HEK293T (cell line): ENCODE data around the gene FAM210A.

ENCODE experiments used
- CTCF ChIA-PET: fragments of 350-600 bp; formaldehyde crosslinking; extraction: SDS; loops from one replicate; lab custom pipeline; 2021; ENCODE audit warnings: antibody characterized with exemption, inconsistent platforms; lab: Yijun Ruan, JAX
- POLR2A ChIA-PET: fragments of 350-600 bp; formaldehyde crosslinking; extraction: SDS; loops from one replicate; lab custom pipeline; 2020; ENCODE audit warnings: antibody characterized with exemption, inconsistent platforms; lab: Yijun Ruan, JAX
- DNase-seq: peaks from one replicate; pipeline ENCODE4 v3.0.0; 2012; ENCODE audit warnings: mixed read lengths; ENCODE audit errors: extremely low spot score
- ARNT ChIP-seq: fragments of 450-650 bp; IDR thresholded peaks from 2 replicates; pipeline ENCODE4 v1.6.1; 2017; ENCODE audit warnings: mild to moderate bottlenecking
- BHLHE40 ChIP-seq: fragments of 450-650 bp; IDR thresholded peaks from 2 replicates; pipeline ENCODE4 v1.6.1; 2016; ENCODE audit warnings: mild to moderate bottlenecking, moderate library complexity, borderline replicate concordance
- CTBP1 ChIP-seq: fragments of 450-650 bp; IDR thresholded peaks from 2 replicates; pipeline ENCODE4 v1.6.1; 2016; ENCODE audit warnings: borderline replicate concordance
- ELF4 ChIP-seq: fragments of 450-650 bp; IDR thresholded peaks from 2 replicates; pipeline ENCODE4 v1.6.1; 2017; ENCODE audit warnings: antibody characterized with exemption
- FOXA1 ChIP-seq: fragments of 450-650 bp; IDR thresholded peaks from 2 replicates; pipeline ENCODE4 v1.6.1; 2016; ENCODE audit warnings: mild to moderate bottlenecking
- FOXK2 ChIP-seq: fragments of 450-650 bp; IDR thresholded peaks from 2 replicates; pipeline ENCODE4 v1.6.1; 2016; ENCODE audit warnings: mild to moderate bottlenecking
- FOXM1 ChIP-seq: fragments of 450-650 bp; IDR thresholded peaks from 2 replicates; pipeline ENCODE4 v1.6.1; 2017; ENCODE audit warnings: mild to moderate bottlenecking, borderline replicate concordance
- HDGF ChIP-seq: fragments of 450-650 bp; IDR thresholded peaks from 2 replicates; pipeline ENCODE4 v1.6.1; 2017; ENCODE audit warnings: antibody characterized with exemption, borderline replicate concordance
- L3MBTL2 ChIP-seq: fragments of 450-650 bp; conservative IDR thresholded peaks from 2 replicates; pipeline ENCODE4 v1.6.1; 2016; ENCODE audit warnings: mild to moderate bottlenecking
- LEF1 ChIP-seq: fragments of 450-650 bp; IDR thresholded peaks from 2 replicates; pipeline ENCODE4 v1.6.1; 2017; ENCODE audit warnings: mild to moderate bottlenecking, borderline replicate concordance
- NFRKB ChIP-seq: fragments of 450-650 bp; IDR thresholded peaks from 2 replicates; pipeline ENCODE4 v1.6.1; 2016; ENCODE audit warnings: mild to moderate bottlenecking, moderate library complexity
- PKNOX1 ChIP-seq: fragments of 450-650 bp; IDR thresholded peaks from 2 replicates; pipeline ENCODE4 v1.6.1; 2016
- SP1 ChIP-seq: fragments of 450-650 bp; IDR thresholded peaks from 2 replicates; pipeline ENCODE4 v1.6.1; 2017
- SUZ12 ChIP-seq: fragments of 450-650 bp; IDR thresholded peaks from 2 replicates; pipeline ENCODE4 v1.6.1; 2016; ENCODE audit warnings: mild to moderate bottlenecking
- TARDBP ChIP-seq: fragments of 450-650 bp; IDR thresholded peaks from 2 replicates; pipeline ENCODE4 v1.6.1; 2016
- ZNF384 ChIP-seq: fragments of 450-650 bp; IDR thresholded peaks from 2 replicates; pipeline ENCODE4 v1.6.1; 2016

Gene FAM210A

GRCh38 chr18:13629841-13630715, 96.3 kb downstream of the FAM210A start:
- ChIA-PET POLR2A (no interaction called here), CTCF (interaction anchor here (0.7 to 1.2 kb wide), 3 partner anchors 72 to 414 kb away, joined by 3 to 5 read pairs (median 5); no protein-coding TSS in a partner anchor)

GRCh38 chr18:13628211-13628610, 98.1 kb downstream of the FAM210A start:
- ChIA-PET CTCF (interaction anchor here (0.7 kb wide), 1 partner anchor 744 kb away, joined by 3 read pairs; no protein-coding TSS in a partner anchor), POLR2A (no interaction called here)
- DNase-seq = no peak
- TF ChIP-seq FOXK2 (no peak), HDGF (no peak), TARDBP (no peak), L3MBTL2 (no peak), ZNF384 (no peak), SP1 (no peak), PKNOX1 (no peak), ARNT (no peak), ELF4 (no peak), SUZ12 (no peak), BHLHE40 (no peak), CTBP1 (no peak), LEF1 (no peak), FOXM1 (no peak), NFRKB (no peak), FOXA1 (no peak)

More at GRCh38 chr18:13629841-13630715, 96.3 kb downstream of the FAM210A start:
- no peak for TF ChIP-seq FOXA1
- no peak for TF ChIP-seq HDGF
- TF ChIP-seq SUZ12 = no peak
- no peak for TF ChIP-seq ARNT
- no peak for TF ChIP-seq FOXK2
- no peak for TF ChIP-seq ELF4
- TF ChIP-seq ZNF384 = no peak
- TF ChIP-seq LEF1 = no peak
- TF ChIP-seq L3MBTL2 = no peak
- no peak for TF ChIP-seq CTBP1
- no peak for TF ChIP-seq TARDBP
- peak; percentile 56 for DNase-seq

GRCh38 chr18:13627639-13628038, 98.7 kb downstream of the FAM210A start:
- POLR2A ChIA-PET = no interaction called here
- CTCF ChIA-PET = no interaction called here
- no peak for DNase-seq
- TF ChIP-seq NFRKB (no peak), ZNF384 (no peak), PKNOX1 (no peak), SUZ12 (no peak), SP1 (no peak), TARDBP (no peak), ELF4 (no peak), CTBP1 (no peak)

- no peak for TF ChIP-seq ARNT
- TF ChIP-seq SP1 = no peak
- TF ChIP-seq FOXK2 = no peak
- TF ChIP-seq NFRKB = no peak
- no peak for TF ChIP-seq SUZ12
- no peak for TF ChIP-seq TARDBP
- no peak for TF ChIP-seq PKNOX1
- TF ChIP-seq CTBP1 = no peak
- no peak for TF ChIP-seq FOXA1
- TF ChIP-seq ELF4 = no peak
- TF ChIP-seq ZNF384 = no peak
- TF ChIP-seq L3MBTL2 = no peak
- CTCF ChIA-PET = no interaction called here
- no peak for DNase-seq
- POLR2A ChIA-PET = no interaction called here
Measured at GRCh38 chr18:13626544-13626908, 99.8 kb downstream of the FAM210A start.

- POLR2A ChIA-PET = no interaction called here
- no peak for DNase-seq
- CTCF ChIA-PET = no interaction called here
Measured at GRCh38 chr18:13625843-13626543, 100.4 kb downstream of the FAM210A start.

GRCh38 chr18:13625355-13625754, 101.0 kb downstream of the FAM210A start:
- ChIA-PET POLR2A (no interaction called here), CTCF (no interaction called here)
- TF ChIP-seq TARDBP (no peak), CTBP1 (no peak), NFRKB (no peak), ZNF384 (no peak), ARNT (no peak), HDGF (no peak), SUZ12 (no peak), BHLHE40 (no peak), FOXK2 (no peak), PKNOX1 (no peak)
- no peak for DNase-seq

More at GRCh38 chr18:13625843-13626543, 100.4 kb downstream of the FAM210A start:
- TF ChIP-seq BHLHE40 (no peak), FOXK2 (no peak), HDGF (no peak), ELF4 (no peak), L3MBTL2 (no peak)
